Measurements from ENCODE around the gene SRXN1.
"Not testable (repeated sequence)": the region's sequence is repeated elsewhere in the genome, so short reads cannot be mapped to it uniquely, and the experiment has no call there.

SRXN1 gene

DNA sequence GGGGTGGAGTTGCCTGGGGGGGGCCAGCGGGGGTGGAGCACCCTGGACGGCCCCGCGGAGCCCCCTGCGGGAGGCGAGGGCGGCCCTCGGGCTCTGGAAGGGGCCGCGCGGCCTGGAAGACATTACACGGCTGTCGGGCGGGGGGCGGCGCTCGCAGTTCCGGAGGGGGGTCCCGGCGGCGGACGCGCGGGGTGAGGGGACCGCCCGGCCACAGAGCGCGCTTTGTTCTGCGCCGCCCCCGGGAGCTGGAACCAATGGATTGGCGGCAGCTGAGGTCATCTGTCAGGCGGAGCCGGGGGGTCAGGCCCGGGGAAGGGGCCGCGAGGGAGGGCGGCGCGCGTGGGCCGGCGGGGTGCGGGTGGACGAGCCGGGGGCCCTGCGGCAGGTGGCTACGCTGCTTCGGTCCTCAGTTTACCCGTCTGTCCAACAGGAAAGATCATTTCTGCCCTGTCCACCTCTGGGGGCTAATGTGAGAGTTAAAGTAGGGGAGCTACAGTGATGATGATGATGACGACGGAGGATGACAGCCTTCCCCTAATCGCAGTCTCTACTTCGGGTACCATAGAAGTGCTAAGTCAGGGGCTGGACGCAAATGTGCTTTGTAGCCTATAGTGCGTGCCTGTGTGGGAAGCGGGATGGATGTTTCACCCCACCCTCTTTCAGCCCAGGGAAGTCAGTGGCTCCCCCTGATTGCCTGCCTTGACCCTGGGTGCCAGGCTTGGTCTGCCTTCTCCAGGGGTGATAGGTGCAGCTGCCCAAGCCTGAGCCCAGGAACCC is 10.4 kb downstream of the SRXN1 start:
- DNase-seq (ENCODE audit: low read depth) = no peak
- TF ChIP-seq, protein P1, sequence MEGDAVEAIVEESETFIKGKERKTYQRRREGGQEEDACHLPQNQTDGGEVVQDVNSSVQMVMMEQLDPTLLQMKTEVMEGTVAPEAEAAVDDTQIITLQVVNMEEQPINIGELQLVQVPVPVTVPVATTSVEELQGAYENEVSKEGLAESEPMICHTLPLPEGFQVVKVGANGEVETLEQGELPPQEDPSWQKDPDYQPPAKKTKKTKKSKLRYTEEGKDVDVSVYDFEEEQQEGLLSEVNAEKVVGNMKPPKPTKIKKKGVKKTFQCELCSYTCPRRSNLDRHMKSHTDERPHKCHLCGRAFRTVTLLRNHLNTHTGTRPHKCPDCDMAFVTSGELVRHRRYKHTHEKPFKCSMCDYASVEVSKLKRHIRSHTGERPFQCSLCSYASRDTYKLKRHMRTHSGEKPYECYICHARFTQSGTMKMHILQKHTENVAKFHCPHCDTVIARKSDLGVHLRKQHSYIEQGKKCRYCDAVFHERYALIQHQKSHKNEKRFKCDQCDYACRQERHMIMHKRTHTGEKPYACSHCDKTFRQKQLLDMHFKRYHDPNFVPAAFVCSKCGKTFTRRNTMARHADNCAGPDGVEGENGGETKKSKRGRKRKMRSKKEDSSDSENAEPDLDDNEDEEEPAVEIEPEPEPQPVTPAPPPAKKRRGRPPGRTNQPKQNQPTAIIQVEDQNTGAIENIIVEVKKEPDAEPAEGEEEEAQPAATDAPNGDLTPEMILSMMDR (IDR thresholded peaks at IDR 0.05; ENCODE audit: low read depth, low read length, missing control alignments) = no peak
- H3K4me3 ChIP-seq (ENCODE audit: low read depth, low read length) = no peak overlapping the region

DNA sequence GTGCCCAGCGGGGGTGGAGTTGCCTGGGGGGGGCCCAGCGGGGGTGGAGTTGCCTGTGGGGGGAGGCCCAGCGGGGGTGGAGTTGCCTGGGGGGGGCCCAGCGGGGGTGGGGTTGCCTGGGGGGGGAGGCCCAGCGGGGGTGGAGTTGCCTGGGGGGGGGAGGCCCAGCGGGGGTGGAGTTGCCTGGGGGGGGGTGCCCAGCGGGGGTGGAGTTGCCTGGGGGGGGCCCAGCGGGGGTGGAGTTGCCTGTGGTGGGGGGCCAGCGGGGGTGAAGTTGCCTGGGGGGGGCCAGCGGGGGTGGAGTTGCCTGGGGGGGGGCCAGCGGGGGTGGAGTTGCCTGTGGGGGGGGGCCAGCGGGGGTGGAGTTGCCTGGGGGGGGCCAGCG is 11.0 kb downstream of the SRXN1 start:
- not testable (repeated sequence) for DNase-seq (ENCODE audit: low read depth); H3K4me3 ChIP-seq (ENCODE audit: low read depth, low read length)

DNA sequence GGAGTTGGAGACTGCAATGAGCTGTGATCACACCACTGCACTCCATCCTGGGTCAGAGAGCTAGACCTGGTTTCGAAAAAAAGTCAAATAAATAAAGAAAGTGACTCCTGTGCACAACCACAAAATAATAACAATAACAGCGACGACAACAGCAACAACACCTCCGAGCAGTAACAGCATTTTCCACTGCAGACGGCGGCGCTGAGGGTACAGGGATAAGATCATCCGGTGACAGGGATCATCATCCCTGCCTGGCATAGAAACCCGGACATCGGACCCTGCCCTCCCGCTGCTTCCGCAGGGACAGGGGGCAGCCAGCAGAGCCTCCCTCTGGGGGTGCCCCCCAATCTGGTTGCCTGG is 11.5 kb downstream of the SRXN1 start:
- TF ChIP-seq, protein P1 (IDR thresholded peaks at IDR 0.05; ENCODE audit: low read depth, low read length, missing control alignments) = no peak
- DNase-seq (ENCODE audit: low read depth) = no peak
- H3K4me3 ChIP-seq (ENCODE audit: low read depth, low read length) = no peak overlapping the region

DNA sequence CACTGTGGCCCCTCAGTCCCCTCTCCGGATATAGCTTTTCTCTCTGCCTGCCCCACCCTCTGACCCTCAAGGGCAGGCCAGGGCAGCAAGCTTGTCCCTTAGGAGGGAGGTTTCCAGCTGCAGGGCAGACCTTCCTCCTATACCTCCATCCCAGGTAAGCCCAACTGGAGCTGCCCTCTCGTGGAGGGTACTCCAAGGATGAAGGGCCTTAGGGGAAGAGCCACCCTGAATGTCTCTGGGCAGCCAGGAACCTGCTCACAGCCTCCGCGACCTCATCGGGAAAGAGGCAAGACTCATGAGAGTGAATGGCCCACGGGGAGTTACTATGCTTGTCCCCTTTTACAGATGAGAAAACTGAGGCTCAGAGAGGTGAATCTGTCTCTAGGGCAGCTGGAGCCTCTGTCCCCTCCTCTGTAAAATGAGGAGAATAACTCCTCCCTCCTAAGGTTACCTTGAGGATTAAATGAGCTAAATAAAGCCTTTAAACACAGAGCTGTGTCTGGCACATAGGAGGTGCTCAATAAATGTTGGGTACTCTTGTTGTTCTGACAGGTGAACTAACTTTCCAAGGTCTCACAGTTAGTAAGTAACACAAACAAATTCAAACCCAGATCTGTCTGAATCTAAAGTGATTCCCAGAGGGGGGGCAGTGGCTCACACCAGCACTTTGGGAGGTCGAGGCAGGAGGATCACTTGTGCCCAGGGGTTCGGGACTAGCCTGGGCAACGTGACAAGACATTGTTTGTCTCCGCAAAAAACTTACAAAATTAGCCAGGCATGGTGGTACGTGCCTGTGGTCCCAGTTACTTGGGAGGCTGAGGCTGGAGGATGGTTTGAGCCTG is 12.1 kb downstream of the SRXN1 start:
- TF ChIP-seq, protein P1 (IDR thresholded peaks at IDR 0.05; ENCODE audit: low read depth, low read length, missing control alignments) = no peak
- H3K4me3 ChIP-seq (ENCODE audit: low read depth, low read length) = no peak overlapping the region
- no peak for DNase-seq (ENCODE audit: low read depth)

DNA sequence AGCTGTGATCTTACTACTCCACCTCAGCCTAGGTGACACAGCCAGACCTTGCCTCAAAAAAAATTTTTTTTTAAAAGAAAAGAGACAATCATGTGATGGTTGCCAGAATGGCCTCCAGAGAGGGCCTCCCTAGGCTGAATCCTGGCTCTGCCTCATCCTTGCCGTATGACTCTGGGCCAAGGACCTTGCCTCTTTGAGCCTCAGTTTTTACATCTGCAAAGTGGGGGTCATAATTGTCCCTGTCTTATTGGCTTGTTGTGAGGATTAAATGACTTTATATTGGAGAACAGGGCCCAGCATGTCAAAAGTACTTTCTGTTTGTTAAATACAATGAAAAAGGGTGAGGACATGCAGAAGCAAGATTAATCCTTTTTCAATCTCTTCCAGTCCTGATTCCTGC is 14.4 kb downstream of the SRXN1 start:
- TF ChIP-seq, protein P1 (IDR thresholded peaks at IDR 0.05; ENCODE audit: low read depth, low read length, missing control alignments) = no peak
- no peak for DNase-seq (ENCODE audit: low read depth)
- H3K4me3 ChIP-seq (ENCODE audit: low read depth, low read length) = no peak overlapping the region

DNA sequence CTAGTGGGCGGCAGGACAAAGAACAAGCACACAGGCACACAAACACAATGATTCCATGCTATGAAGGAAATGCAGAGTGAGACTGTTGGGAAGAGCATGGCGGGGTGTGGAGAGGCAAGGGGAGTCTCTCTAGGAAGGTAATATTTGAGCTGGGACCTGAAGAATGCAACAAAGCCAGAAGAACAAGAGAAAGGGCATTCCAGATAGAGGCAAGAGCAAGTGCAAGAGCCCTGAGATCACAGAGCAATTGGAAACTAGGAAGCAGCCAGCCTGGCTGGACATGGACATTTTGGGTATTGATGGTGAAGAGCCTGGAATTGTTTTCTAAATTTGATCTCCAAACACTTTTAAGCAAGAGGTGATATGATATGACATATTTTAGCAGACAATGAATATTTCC is 15.4 kb downstream of the SRXN1 start:
- no peak for DNase-seq (ENCODE audit: low read depth)
- TF ChIP-seq, protein P1 (IDR thresholded peaks at IDR 0.05; ENCODE audit: low read depth, low read length, missing control alignments) = no peak
- H3K4me3 ChIP-seq (ENCODE audit: low read depth, low read length) = no peak overlapping the region

DNA sequence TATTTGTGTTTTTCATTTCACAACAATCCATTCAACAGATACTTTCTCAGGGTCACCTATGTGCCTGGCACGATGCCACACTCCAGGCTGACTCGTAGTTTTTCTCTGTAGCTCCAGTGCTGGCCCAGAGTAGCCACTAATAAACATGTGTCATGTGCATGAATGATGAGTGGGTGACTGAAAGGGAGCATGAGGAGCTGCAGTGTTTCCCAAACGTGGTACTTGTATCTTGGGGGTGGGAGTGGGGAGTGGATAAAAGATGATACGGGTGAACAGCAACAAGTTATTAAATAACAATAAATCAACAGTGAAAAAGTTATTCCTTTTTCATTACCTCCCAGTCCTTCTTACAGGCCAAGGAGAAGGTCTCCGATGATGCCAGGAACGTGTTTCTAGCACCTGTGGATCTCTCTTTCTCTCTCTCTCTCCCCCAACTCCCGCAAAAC is 17.1 kb downstream of the SRXN1 start:
- no peak overlapping the region for H3K4me3 ChIP-seq (ENCODE audit: low read depth, low read length)
- TF ChIP-seq, protein P1 (IDR thresholded peaks at IDR 0.05; ENCODE audit: low read depth, low read length, missing control alignments) = no peak
- DNase-seq (ENCODE audit: low read depth) = no peak

All from GM12864 (cell line).